Astrocyte (in vitro differentiated cells and primary cell): ENCODE measurements around the gene ZNF569. TPM values are rescaled to one million over a fixed set of nuclear protein-coding genes. Genes with fewer than 3 reads are reported as not detected.
A peak's percentile ranks its signal among the peaks of the same experiment; 100 is the strongest.

Experiments used
- DNase-seq: peaks from one replicate; pipeline ENCODE4 v3.0.0-alpha.2; 2010; ENCODE audit warnings: low read depth
- FAIRE-seq: peaks from 2 replicates; lab custom pipeline; 2011; peaks lifted over from hg19 to GRCh38; lab: Jason Lieb, UNC
- H2AFZ ChIP-seq: 2 replicates; pipeline ENCODE4 v1.6.0; 2012; ENCODE audit warnings: low read depth, low read length, inconsistent platforms
- H3K27ac ChIP-seq: 2 replicates; pipeline ENCODE4 v1.5.1; 2011; ENCODE audit warnings: low read depth, low read length, inconsistent platforms
- H3K27me3 ChIP-seq: 2 replicates; pipeline ENCODE4 v1.6.0; 2011; ENCODE audit warnings: low read length, inconsistent platforms; ENCODE audit not compliant: insufficient read depth
- H3K36me3 ChIP-seq: 2 replicates; pipeline ENCODE4 v1.5.1; 2011; ENCODE audit warnings: low read length, inconsistent platforms; ENCODE audit not compliant: insufficient read depth
- H3K4me1 ChIP-seq: 2 replicates; pipeline ENCODE4 v1.5.1; 2011; ENCODE audit warnings: low read length, inconsistent platforms; ENCODE audit not compliant: insufficient read depth
- H3K4me2 ChIP-seq: 2 replicates; pipeline ENCODE4 v1.6.0; 2012; ENCODE audit warnings: low read length, inconsistent platforms
- H3K4me3 ChIP-seq: 2 replicates; pipeline ENCODE4 v1.5.1; 2011; ENCODE audit warnings: low read depth, mild to moderate bottlenecking, low read length, inconsistent platforms; ENCODE audit not compliant: insufficient read depth
- H3K79me2 ChIP-seq: 2 replicates; pipeline ENCODE4 v1.6.0; 2012; ENCODE audit warnings: mild to moderate bottlenecking, low read length, inconsistent platforms; ENCODE audit not compliant: insufficient read depth
- H3K9ac ChIP-seq: 2 replicates; pipeline ENCODE4 v1.6.0; 2012; ENCODE audit warnings: mild to moderate bottlenecking, low read length, inconsistent platforms
- H3K9me3 ChIP-seq: 2 replicates; pipeline ENCODE4 v1.5.1; 2012; ENCODE audit warnings: low read depth, mild to moderate bottlenecking, low read length, inconsistent platforms; ENCODE audit not compliant: insufficient read depth
- H4K20me1 ChIP-seq: 2 replicates; pipeline ENCODE4 v1.6.0; 2012; ENCODE audit warnings: low read length, inconsistent platforms; ENCODE audit not compliant: insufficient read depth
- H3K27ac Mint-ChIP-seq: one replicate; pipeline ENCODE4 v1.8.0; 2021; ENCODE audit warnings: mild to moderate bottlenecking, mixed read lengths; ENCODE audit not compliant: unreplicated experiment
- H3K27me3 Mint-ChIP-seq: one replicate; pipeline ENCODE4 v1.8.0; 2021; ENCODE audit warnings: low read depth, mixed read lengths; ENCODE audit not compliant: unreplicated experiment
- H3K36me3 Mint-ChIP-seq: one replicate; pipeline ENCODE4 v1.8.0; 2021; ENCODE audit warnings: low read depth, mixed read lengths; ENCODE audit not compliant: unreplicated experiment
- H3K4me1 Mint-ChIP-seq: one replicate; pipeline ENCODE4 v1.8.0; 2021; ENCODE audit warnings: low read depth, mixed read lengths; ENCODE audit not compliant: unreplicated experiment
- H3K4me3 Mint-ChIP-seq: one replicate; pipeline ENCODE4 v1.8.0; 2021; ENCODE audit warnings: mild to moderate bottlenecking, moderate library complexity, mixed read lengths; ENCODE audit not compliant: unreplicated experiment
- H3K9me3 Mint-ChIP-seq: one replicate; pipeline ENCODE4 v1.8.0; 2021; ENCODE audit warnings: mild to moderate bottlenecking, mixed read lengths; ENCODE audit not compliant: unreplicated experiment
- CTCF ChIP-seq: IDR thresholded peaks from 2 replicates; pipeline ENCODE4 v1.5.1; 2011; ENCODE audit warnings: low read depth, mild to moderate bottlenecking, inconsistent platforms, low read length, moderate library complexity; ENCODE audit not compliant: insufficient read depth
- EZH2 ChIP-seq: IDR thresholded peaks from 2 replicates; pipeline ENCODE4 v1.6.1; 2012; ENCODE audit warnings: mild to moderate bottlenecking, low read length, inconsistent platforms; ENCODE audit not compliant: insufficient read depth
- total RNA-seq: library from RNA; stranded (reverse); gene quantifications from 2 replicates; pipeline ENCODE4 v1.2.1, GENCODE V29; 2021

ZNF569 gene
- total RNA-seq, 1 donor from 2014 or later: 7.1 TPM

GRCh38 chr19:37361994-37362393 is 105.2 kb downstream of the ZNF569 start:
- no peaks in the 10 kb centered on the region for H3K27me3 ChIP-seq
- no peak overlapping the region for H2AFZ ChIP-seq
- TF ChIP-seq EZH2: no peak
- no peak for TF ChIP-seq CTCF
- H3K4me3 Mint-ChIP-seq: peak overlapping the region; percentile 4
- no peak overlapping the region for H3K4me2 ChIP-seq
- H3K4me1 ChIP-seq: no peaks in the 10 kb centered on the region
- H3K9me3 Mint-ChIP-seq: peaks cover 35% of the 10 kb centered on the region
- H3K4me1 Mint-ChIP-seq: peaks cover 5% of the 10 kb centered on the region
- peaks cover 17% of the 10 kb centered on the region for H3K9me3 ChIP-seq
- DNase-seq (peak; percentile 36), FAIRE-seq (no peak)
- H3K27me3 Mint-ChIP-seq: no peaks in the 10 kb centered on the region
- no peaks in the 10 kb centered on the region for H3K79me2 ChIP-seq
- H3K36me3 Mint-ChIP-seq: peaks cover 60% of the 10 kb centered on the region
- H3K36me3 ChIP-seq: peaks cover 12% of the 10 kb centered on the region
- H3K9ac ChIP-seq: no peak overlapping the region
- no peak overlapping the region for H3K4me3 ChIP-seq
- no peaks in the 10 kb centered on the region for H4K20me1 ChIP-seq
- no peak overlapping the region for H3K27ac ChIP-seq
- H3K27ac Mint-ChIP-seq: peak overlapping the region; percentile 75

Other genes with a start within 250 kb of the ZNF569 start
- 7.0 and 7.4 TPM in 2 replicates for gene ZNF383, start 249.2 kb downstream of the ZNF569 start, total RNA-seq
- gene ZNF527, start 96.3 kb downstream of the ZNF569 start, total RNA-seq: 3.7 and 4.5 TPM in 2 replicates
- gene ZNF570, start 1.9 kb upstream of the ZNF569 start, total RNA-seq: 5.7 and 6.5 TPM in 2 replicates
- 8.5 and 9.8 TPM in 2 replicates for gene ZNF793, start 39.5 kb upstream of the ZNF569 start, total RNA-seq
- gene ZNF571, start 127.3 kb upstream of the ZNF569 start, total RNA-seq: 3.0 and 3.2 TPM in 2 replicates
- 0.66 and 0.77 TPM in 2 replicates for gene ZNF540, start 127.4 kb upstream of the ZNF569 start, total RNA-seq
- gene ZFP30, start 188.0 kb upstream of the ZNF569 start, total RNA-seq: 13.4 and 13.9 TPM in 2 replicates